Esophagus muscularis mucosa (tissue), 4 donors: Measurements from ENCODE around the gene WDR47. TPM values are rescaled to one million over a fixed set of nuclear protein-coding genes. Genes with fewer than 3 reads are reported as not detected.

Source experiments
- DNase-seq: peaks from one replicate; pipeline ENCODE4 v3.0.0-alpha.2; 2017; ENCODE audit errors: extremely low spot score
- H3K27ac ChIP-seq, 4 donors: fragments of 200-600 bp; sonication (generic); replicated peaks in 1 of 4; 1 replicate in 3 of 4; 2 replicates in 1 of 4; pipeline ENCODE4 v1.5.1; 2016 to 2019; ENCODE audit warnings: mild to moderate bottlenecking in 1 of 4
- H3K27me3 ChIP-seq, 4 donors: fragments of 200-600 bp; sonication (generic); one replicate each; pipeline versions ENCODE4 v1.5.1 to v1.6.0; 2016 to 2019
- H3K36me3 ChIP-seq, 4 donors: fragments of 200-600 bp; sonication (generic); one replicate each; pipeline ENCODE4 v1.5.1; 2016 to 2019
- H3K4me1 ChIP-seq, 4 donors: fragments of 200-600 bp; sonication (generic); one replicate each; pipeline ENCODE4 v1.5.1; 2016 to 2019
- H3K4me3 ChIP-seq, 4 donors: fragments of 200-600 bp; sonication (generic); 1 replicate in 2 of 4; 2 replicates in 2 of 4; pipeline ENCODE4 v1.5.1; 2016 to 2019; ENCODE audit warnings: mild to moderate bottlenecking in 4 of 4, moderate library complexity in 1 of 4
- H3K9me3 ChIP-seq, 4 donors: fragments of 200-600 bp; sonication (generic); 1 replicate in 3 of 4; 2 replicates in 1 of 4; pipeline ENCODE4 v1.5.1; 2016 to 2019
- CTCF ChIP-seq, 3 experiments: fragments of 200-600 bp in 2 of 3; fragments of 450-650 bp in 1 of 3; sonication (generic) in 2 of 3; IDR thresholded peaks; one replicate each; pipeline ENCODE4 v1.5.1; 2017 to 2019; ENCODE audit warnings: antibody characterized with exemption in 3 of 3, mild to moderate bottlenecking in 2 of 3, moderate library complexity in 1 of 3
- EP300 ChIP-seq: sonication (generic); formaldehyde crosslinking; IDR thresholded peaks from one replicate; pipeline ENCODE4 v1.6.1; 2017; ENCODE audit warnings: antibody characterized with exemption
- POLR2A ChIP-seq: fragments of 450-650 bp; IDR thresholded peaks from one replicate; pipeline ENCODE4 v1.6.1; 2017; ENCODE audit warnings: antibody characterized with exemption, moderate library complexity, mild to moderate bottlenecking, low read depth
- POLR2AphosphoS5 ChIP-seq, 2 donors: sonication (generic); formaldehyde crosslinking; IDR thresholded peaks; one replicate each; pipeline ENCODE4 v1.6.1; 2017; ENCODE audit warnings: antibody characterized with exemption in 2 of 2
- WGBS: methylation state at CpG from one replicate; pipeline ENCODE4 v1.1.5; 2018; 5-methylcytosine and 5-hydroxymethylcytosine counted together
- intact Hi-C: fragments of 100-400 bp; cut with DNase I; formaldehyde crosslinking; loops from one replicate; pipeline ENCODE4 v1.15.1; 2023
- total RNA-seq, 4 donors: library from RNA; depleted of rRNA; stranded (reverse); fragments of >200 nt; gene quantifications; one replicate each; pipeline versions ENCODE4 v1.1.0 to v1.2.1, GENCODE V29; 2016

Gene WDR47
- total RNA-seq, 4 donors from 2014 or later = 16.1 to 27.3 (median 18.1) TPM

- Histone ChIP-seq H3K4me3 (no peak overlapping the region), H3K9me3 (no peaks in the 10 kb centered on the region), H3K36me3 (peaks cover 12 to 47% (median 24%) of the 10 kb centered on the region in 4 donors), H3K27me3 (no peaks in the 10 kb centered on the region), H3K27ac (no peak overlapping the region), H3K4me1 (peaks cover 0 to under 1% (median 0%) of the 10 kb centered on the region in 4 donors)
- intact Hi-C loops = no loop called here
- TF ChIP-seq CTCF (IDR thresholded peaks at IDR 0.05) (no peak), EP300 (no peak), POLR2AphosphoS5 (IDR thresholded peaks at IDR 0.05) (no peak), POLR2A (no peak)
- DNase-seq = no peak
Observed at GRCh38 chr1:108969346-108969745, 72.6 kb downstream of the WDR47 start.

- peak; percentile 99 for DNase-seq
- Histone ChIP-seq H3K27me3 (no peaks in the 10 kb centered on the region), H3K36me3 (peaks cover 0 to 14% (median 0%) of the 10 kb centered on the region in 4 donors), H3K4me3 (peak within 1 kb of the TSS; percentile 69 to 88 (median 80)), H3K27ac (peak within 1 kb of the TSS; percentile 93 to 99 (median 96)), H3K4me1 (peaks cover 26 to 42% (median 34%) of the 10 kb centered on the region in 4 donors), H3K9me3 (no peaks in the 10 kb centered on the region)
- intact Hi-C loops = loop anchor here (5.0 kb wide), 1 partner anchor 149 kb away; the partner anchor contains the start of gene ELAPOR1
- TF ChIP-seq POLR2A (peak; percentile 74), POLR2AphosphoS5 (IDR thresholded peaks at IDR 0.05) (peak; percentile 94 to 97), CTCF (IDR thresholded peaks at IDR 0.05) (peak in 1 of 3 experiments; percentile 8), EP300 (no peak)
- WGBS = under 1% methylated on average over 52 of the region's 72 CpGs
Observed at GRCh38 chr1:108963052-108963686, 78.7 kb downstream of the WDR47 start, which contains the start of gene CLCC1. CLCC1 (minus strand) TSS chr1:108963484; CDS start chr1:108950437, 13,047 bp downstream.

DNA sequence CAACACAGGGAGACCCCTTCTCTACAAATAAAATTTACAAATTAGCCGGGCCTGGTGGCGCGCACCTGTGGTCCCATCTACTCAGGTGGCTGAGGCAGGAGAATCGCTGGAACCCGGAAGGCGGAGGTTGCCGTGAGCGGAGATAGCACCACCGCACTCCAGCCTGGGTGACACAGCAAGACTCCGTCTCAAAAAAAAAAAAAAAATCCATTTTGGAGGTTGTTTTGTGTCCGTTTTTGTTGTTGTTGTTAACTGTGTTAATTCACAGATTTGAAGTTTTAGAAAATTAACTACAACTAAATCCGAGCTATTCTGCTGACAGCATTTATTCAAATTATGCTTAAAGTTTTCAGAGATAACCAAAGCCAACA, 79.2 kb downstream of the WDR47 start:
- H3K36me3 ChIP-seq = peaks cover 0 to 14% (median 0%) of the 10 kb centered on the region in 4 donors
- WGBS = 0% methylated on average over 3 of the region's 12 CpGs
- peaks cover 26 to 47% (median 34%) of the 10 kb centered on the region in 4 donors for H3K4me1 ChIP-seq
- TF ChIP-seq POLR2AphosphoS5 (IDR thresholded peaks at IDR 0.05) = no peak
- TF ChIP-seq EP300 = no peak
- TF ChIP-seq POLR2A = no peak
- no peak for TF ChIP-seq CTCF (IDR thresholded peaks at IDR 0.05)
- H3K27ac ChIP-seq = peak overlapping the region; percentile 93 to 99 (median 96)
- no peaks in the 10 kb centered on the region for H3K27me3 ChIP-seq
- no peaks in the 10 kb centered on the region for H3K9me3 ChIP-seq
- DNase-seq = no peak
- intact Hi-C loops = loop anchor here (5.0 kb wide), 1 partner anchor 150 kb away; the partner anchor contains the start of gene ELAPOR1
- peak overlapping the region; percentile 69 to 88 (median 80) for H3K4me3 ChIP-seq

DNA sequence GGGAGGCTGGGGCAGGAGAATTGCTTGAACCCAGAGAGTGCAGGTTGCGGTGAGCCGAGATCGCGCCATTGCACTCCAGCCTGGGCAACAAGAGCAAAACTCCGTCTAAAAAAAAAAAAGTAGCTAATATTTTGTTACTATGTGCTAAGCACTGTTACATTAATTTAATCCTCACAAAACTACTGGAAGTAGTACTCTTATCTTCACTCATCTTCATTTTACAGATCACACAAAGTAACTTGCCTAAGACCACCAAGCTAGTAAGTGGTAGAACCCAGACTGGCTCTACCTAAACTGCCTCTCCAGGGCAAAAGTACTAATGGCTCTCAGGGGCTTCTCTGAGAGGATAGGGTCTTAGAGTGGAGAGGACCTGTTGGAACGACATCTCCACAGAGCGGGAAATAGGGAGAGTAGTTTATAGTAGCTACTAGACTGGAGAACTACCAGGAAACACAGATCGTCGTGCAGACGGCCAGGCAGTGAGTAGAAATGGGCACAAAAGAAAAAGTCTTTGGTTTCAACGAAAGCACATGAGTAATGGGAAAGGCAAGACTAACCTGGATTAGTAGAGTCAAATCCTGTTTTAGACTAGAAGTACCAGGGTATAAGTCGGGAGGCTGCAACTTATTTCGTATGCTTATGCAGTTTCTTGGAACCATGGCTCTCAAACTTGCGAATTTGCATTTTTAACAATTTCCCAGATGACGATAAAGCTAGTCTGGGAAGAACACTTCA, 80.0 kb downstream of the WDR47 start:
- H3K4me3 ChIP-seq = peak overlapping the region; percentile 69 to 88 (median 80)
- no peak for DNase-seq
- peaks cover 26 to 52% (median 38%) of the 10 kb centered on the region in 4 donors for H3K4me1 ChIP-seq
- 89% methylated on average over 15 of the region's 15 CpGs for WGBS
- intact Hi-C loops = loop anchor here (5.0 kb wide), 1 partner anchor 150 kb away; the partner anchor contains the start of gene ELAPOR1
- no peaks in the 10 kb centered on the region for H3K9me3 ChIP-seq
- H3K27me3 ChIP-seq = no peaks in the 10 kb centered on the region
- TF ChIP-seq EP300 (no peak), CTCF (IDR thresholded peaks at IDR 0.05) (no peak), POLR2AphosphoS5 (IDR thresholded peaks at IDR 0.05) (no peak), POLR2A (no peak)
- peaks cover 0 to 14% (median 0%) of the 10 kb centered on the region in 4 donors for H3K36me3 ChIP-seq
- peak overlapping the region; percentile 93 to 99 (median 96) for H3K27ac ChIP-seq
